Measurements from ENCODE around the gene NCBP3. TPM values are rescaled to one million over a fixed set of nuclear protein-coding genes. Genes with fewer than 3 reads are reported as not detected.

NCBP3 gene
- total and polyA plus RNA-seq, 2 donors (not counting 3 experiments of a cell fraction or from before 2014, with no cell fraction given): 18.2 to 51.1 TPM

DNA sequence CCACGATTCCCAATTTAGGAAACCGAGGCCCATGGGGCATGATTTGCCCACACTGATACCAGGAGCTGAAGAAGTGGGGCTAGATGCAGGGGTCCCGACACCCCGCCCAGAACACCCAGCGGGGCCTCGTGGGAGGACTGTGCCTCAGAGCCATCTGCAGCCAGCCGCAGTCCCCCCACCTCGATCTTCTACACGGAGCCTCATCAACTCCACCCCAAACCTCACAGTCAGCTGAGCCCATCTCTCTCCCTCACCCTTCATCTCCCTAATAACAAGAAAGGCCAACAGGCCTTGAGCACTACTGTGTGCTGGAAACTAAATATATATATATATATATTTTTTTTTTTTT is 49.2 kb downstream of the NCBP3 start:
- no peaks in the 10 kb centered on the region for H4K20me1 ChIP-seq (replicated peaks; ENCODE audit: control insufficient read depth, extremely low read depth, insufficient read depth, low read length)
- TF ChIP-seq GATA2 (IDR thresholded peaks at IDR 0.05; ENCODE audit: insufficient read depth, insufficient read length, low read depth, low read length) (no peak), JUN (IDR thresholded peaks at IDR 0.05; ENCODE audit: borderline replicate concordance, insufficient read depth, insufficient read length, low read depth) (no peak), POLR2AphosphoS5 (IDR thresholded peaks at IDR 0.05; ENCODE audit: insufficient read depth, low read depth, low read length) (no peak), MYC (IDR thresholded peaks at IDR 0.05; ENCODE audit: low read depth, low read length) (no peak), CTCF (IDR thresholded peaks at IDR 0.05; ENCODE audit: extremely low read depth in 1 of 2, insufficient read depth in 1 of 2, low read depth in 1 of 2, low read length in 2 of 2) (no peak), FOS (IDR thresholded peaks at IDR 0.05; ENCODE audit: borderline replicate concordance, insufficient read depth, low read length) (no peak), EZH2 (IDR thresholded peaks at IDR 0.05; ENCODE audit: borderline replicate concordance, low read depth, low read length, severe bottlenecking) (no peak), POLR2A (IDR thresholded peaks at IDR 0.05; ENCODE audit: low read depth, low read length) (no peak)
- TF ChIP-seq, protein P1, sequence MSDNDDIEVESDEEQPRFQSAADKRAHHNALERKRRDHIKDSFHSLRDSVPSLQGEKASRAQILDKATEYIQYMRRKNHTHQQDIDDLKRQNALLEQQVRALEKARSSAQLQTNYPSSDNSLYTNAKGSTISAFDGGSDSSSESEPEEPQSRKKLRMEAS (IDR thresholded peaks at IDR 0.05; ENCODE audit: insufficient read depth, insufficient read length): no peak
- H3K9me3 ChIP-seq (replicated peaks; ENCODE audit: control insufficient read depth, insufficient read depth, low read length): no peaks in the 10 kb centered on the region
- CTCF ChIA-PET: interaction anchor here (2.6 kb wide), 1 partner anchor 59 kb away, joined by 11 read pairs; no protein-coding TSS in a partner anchor
- DNase-seq (ENCODE audit: low read depth, low spot score): no peak
- dilution Hi-C loops (cut with MboI; ENCODE audit: extremely low pct_ligation_motif_present, low sequenced_read_pairs) (no loop called here), intact Hi-C loops (cut with micrococcal nuclease) (no loop called here)
- H3K9me1 ChIP-seq (replicated peaks; ENCODE audit: control insufficient read depth, extremely low read depth, insufficient read depth, low read length): no peaks in the 10 kb centered on the region
- H3K4me3 ChIP-seq (replicated peaks in 1 of 3; ENCODE audit: insufficient read depth in 1 of 3, low read depth in 1 of 3, low read length in 3 of 3): no peak overlapping the region
- H3K4me2 ChIP-seq (ENCODE audit: insufficient read depth, low read length): no peak overlapping the region
- H3K27me3 ChIP-seq (ENCODE audit: control insufficient read depth in 2 of 2, insufficient read depth in 2 of 2, low read length in 2 of 2): no peaks in the 10 kb centered on the region
- BruUV-seq (replicated peaks): no TSS peak
- H3K9ac ChIP-seq (replicated peaks; ENCODE audit: extremely low read depth, insufficient read depth, low read length): no peak overlapping the region
- H3K79me2 ChIP-seq (ENCODE audit: control insufficient read depth, insufficient read depth, low read length): no peaks in the 10 kb centered on the region
- POLR2A ChIA-PET: no interaction called here
- no peaks in the 10 kb centered on the region for H3K36me3 ChIP-seq (ENCODE audit: control insufficient read depth in 2 of 2, extremely low read depth in 1 of 2, insufficient read depth in 2 of 2, low read length in 2 of 2)
- no peak for FAIRE-seq
- no peaks in the 10 kb centered on the region for H3K4me1 ChIP-seq (ENCODE audit: control insufficient read depth, extremely low read depth, insufficient read depth, low read length)
- H3K27ac ChIP-seq (ENCODE audit: insufficient read depth, low read depth, low read length): no peak overlapping the region
- no peak overlapping the region for H2AFZ ChIP-seq (ENCODE audit: low read depth, low read length)

Measured in endothelial cell of umbilical vein (primary cell).